Hepatocyte (in vitro differentiated cells): ENCODE results near the gene MAP7D3.

Experiments used
- CTCF ChIP-seq: fragments of 200-600 bp; sonication (generic); IDR thresholded peaks from 2 replicates; pipeline ENCODE4 v1.5.1; 2016; ENCODE audit warnings: antibody characterized with exemption, mild to moderate bottlenecking; ENCODE audit not compliant: poor library complexity
- EZH2 ChIP-seq: fragments of 200-600 bp; sonication (generic); IDR thresholded peaks from 2 replicates; pipeline ENCODE4 v1.6.1; 2016; ENCODE audit warnings: antibody characterized with exemption, mild to moderate bottlenecking, borderline replicate concordance
- EZH2phosphoT487 ChIP-seq: fragments of 200-600 bp; sonication (generic); IDR thresholded peaks from one replicate; pipeline ENCODE4 v1.6.1; 2018; ENCODE audit warnings: antibody characterized with exemption, mild to moderate bottlenecking, low read depth, moderate library complexity; ENCODE audit not compliant: unreplicated experiment, severe bottlenecking

- no peak for TF ChIP-seq EZH2
- no peak for TF ChIP-seq CTCF
- no peak for TF ChIP-seq EZH2phosphoT487
Measured at GRCh38 chrX:136193771-136194170, 57.4 kb downstream of the MAP7D3 start.
